Ascending aorta (tissue), 2 donors: ENCODE data around the gene ST8SIA3. TPM values are rescaled to one million over a fixed set of nuclear protein-coding genes. Genes with fewer than 3 reads are reported as not detected.

Experiments used
- DNase-seq, 2 donors: peaks; one replicate each; pipeline ENCODE4 v3.0.0-alpha.2; 2019; ENCODE audit warnings: low spot score in 2 of 2
- H3K27ac ChIP-seq, 2 donors: fragments of 200-600 bp; sonication (generic); one replicate each; pipeline ENCODE4 v1.5.1; 2016 to 2017; ENCODE audit warnings: mild to moderate bottlenecking in 1 of 2
- H3K27me3 ChIP-seq: fragments of 200-600 bp; sonication (generic); one replicate; pipeline ENCODE4 v1.5.1; 2017
- H3K36me3 ChIP-seq, 2 donors: fragments of 200-600 bp; sonication (generic); one replicate each; pipeline ENCODE4 v1.5.1; 2016
- H3K4me1 ChIP-seq, 2 donors: fragments of 200-600 bp; sonication (generic); one replicate each; pipeline ENCODE4 v1.5.1; 2016 to 2017; ENCODE audit warnings: mild to moderate bottlenecking in 1 of 2
- H3K4me3 ChIP-seq, 2 donors: fragments of 200-600 bp; sonication (generic); one replicate each; pipeline ENCODE4 v1.5.1; 2016 to 2017; ENCODE audit warnings: mild to moderate bottlenecking in 1 of 2
- H3K9me3 ChIP-seq, 2 donors: fragments of 200-600 bp; sonication (generic); one replicate each; pipeline ENCODE4 v1.5.1; 2016
- intact Hi-C: fragments of 100-400 bp; cut with DNase I; formaldehyde crosslinking; loops from one replicate; pipeline ENCODE4 v1.15.1; 2023
- total RNA-seq: library from RNA; depleted of rRNA; stranded (reverse); fragments of >200 nt; gene quantifications from one replicate; pipeline ENCODE4 v1.1.0, GENCODE V29; 2016
- TF ChIP-seq, protein P1 (sequence below), 3 experiments: fragments of 200-600 bp in 2 of 3; fragments of 450-650 bp in 1 of 3; sonication (generic) in 2 of 3; IDR thresholded peaks; one replicate each; pipeline ENCODE4 v1.5.1; 2016 to 2019; ENCODE audit warnings: antibody characterized with exemption in 3 of 3, mild to moderate bottlenecking in 1 of 3, moderate library complexity in 1 of 3

Gene ST8SIA3
- total RNA-seq, 1 donor from 2014 or later, result not detected

DNA sequence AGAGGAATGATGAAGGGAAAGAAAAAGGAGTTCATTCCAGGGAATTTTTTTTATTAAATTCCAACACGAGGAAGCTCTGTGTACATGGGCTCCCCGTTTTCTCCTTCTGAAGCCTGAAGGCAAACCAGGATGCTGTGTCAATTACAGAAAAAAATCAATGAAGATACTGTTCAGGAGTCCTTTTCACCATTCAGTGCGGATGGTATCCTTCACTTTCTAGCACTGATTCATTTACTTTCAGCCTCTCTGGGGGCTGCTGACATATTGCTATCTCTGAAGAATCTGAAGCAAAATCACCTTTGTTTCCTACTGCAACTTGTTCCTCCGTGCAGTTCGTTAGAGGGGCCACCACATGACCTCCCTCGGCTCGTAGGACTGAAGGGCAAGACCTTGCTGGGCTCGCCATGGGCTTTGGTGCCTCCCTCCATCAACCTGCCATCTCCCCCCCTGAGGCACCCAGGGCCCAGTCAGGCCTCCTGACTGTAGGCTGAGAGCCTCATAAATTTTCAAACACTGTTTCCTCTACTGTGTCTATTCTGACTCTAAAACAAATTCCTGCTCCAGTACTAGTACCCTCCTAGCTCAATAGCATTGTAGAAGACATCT is 25.5 kb upstream of the ST8SIA3 start:
- TF ChIP-seq, protein P1, sequence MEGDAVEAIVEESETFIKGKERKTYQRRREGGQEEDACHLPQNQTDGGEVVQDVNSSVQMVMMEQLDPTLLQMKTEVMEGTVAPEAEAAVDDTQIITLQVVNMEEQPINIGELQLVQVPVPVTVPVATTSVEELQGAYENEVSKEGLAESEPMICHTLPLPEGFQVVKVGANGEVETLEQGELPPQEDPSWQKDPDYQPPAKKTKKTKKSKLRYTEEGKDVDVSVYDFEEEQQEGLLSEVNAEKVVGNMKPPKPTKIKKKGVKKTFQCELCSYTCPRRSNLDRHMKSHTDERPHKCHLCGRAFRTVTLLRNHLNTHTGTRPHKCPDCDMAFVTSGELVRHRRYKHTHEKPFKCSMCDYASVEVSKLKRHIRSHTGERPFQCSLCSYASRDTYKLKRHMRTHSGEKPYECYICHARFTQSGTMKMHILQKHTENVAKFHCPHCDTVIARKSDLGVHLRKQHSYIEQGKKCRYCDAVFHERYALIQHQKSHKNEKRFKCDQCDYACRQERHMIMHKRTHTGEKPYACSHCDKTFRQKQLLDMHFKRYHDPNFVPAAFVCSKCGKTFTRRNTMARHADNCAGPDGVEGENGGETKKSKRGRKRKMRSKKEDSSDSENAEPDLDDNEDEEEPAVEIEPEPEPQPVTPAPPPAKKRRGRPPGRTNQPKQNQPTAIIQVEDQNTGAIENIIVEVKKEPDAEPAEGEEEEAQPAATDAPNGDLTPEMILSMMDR (IDR thresholded peaks at IDR 0.05), result no peak
- no peak for DNase-seq
- H3K36me3 ChIP-seq, result no peaks in the 10 kb centered on the region
- H3K27me3 ChIP-seq, result no peaks in the 10 kb centered on the region
- no peak overlapping the region for H3K27ac ChIP-seq
- H3K4me1 ChIP-seq, result no peaks in the 10 kb centered on the region
- no peak overlapping the region for H3K4me3 ChIP-seq
- no peaks in the 10 kb centered on the region for H3K9me3 ChIP-seq
- intact Hi-C loops, result no loop called here

DNA sequence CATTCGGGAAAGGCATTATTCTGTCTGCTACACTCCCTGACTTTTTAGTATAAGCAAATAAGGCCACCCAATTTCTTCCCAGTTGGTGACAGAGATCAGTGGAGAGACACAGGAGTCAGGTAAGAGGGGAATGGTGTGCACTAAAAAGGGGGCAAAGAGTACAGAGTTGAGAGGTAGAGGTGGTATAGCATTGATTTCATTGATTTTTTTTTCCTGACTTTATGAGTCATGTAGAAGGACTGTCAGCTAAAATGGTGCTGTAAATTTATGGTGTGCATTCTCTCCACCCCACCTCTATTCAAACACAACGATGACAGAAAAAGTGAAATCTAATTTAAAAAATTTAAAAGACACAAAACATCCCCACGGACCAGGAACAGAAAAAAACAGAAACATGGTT is 23.7 kb upstream of the ST8SIA3 start:
- TF ChIP-seq, protein P1 (IDR thresholded peaks at IDR 0.05), result no peak
- no peak for DNase-seq
- Histone ChIP-seq H3K4me3 (no peak overlapping the region), H3K36me3 (no peaks in the 10 kb centered on the region), H3K27me3 (no peaks in the 10 kb centered on the region), H3K27ac (no peak overlapping the region), H3K4me1 (no peaks in the 10 kb centered on the region), H3K9me3 (no peaks in the 10 kb centered on the region)
- intact Hi-C loops, result no loop called here

DNA sequence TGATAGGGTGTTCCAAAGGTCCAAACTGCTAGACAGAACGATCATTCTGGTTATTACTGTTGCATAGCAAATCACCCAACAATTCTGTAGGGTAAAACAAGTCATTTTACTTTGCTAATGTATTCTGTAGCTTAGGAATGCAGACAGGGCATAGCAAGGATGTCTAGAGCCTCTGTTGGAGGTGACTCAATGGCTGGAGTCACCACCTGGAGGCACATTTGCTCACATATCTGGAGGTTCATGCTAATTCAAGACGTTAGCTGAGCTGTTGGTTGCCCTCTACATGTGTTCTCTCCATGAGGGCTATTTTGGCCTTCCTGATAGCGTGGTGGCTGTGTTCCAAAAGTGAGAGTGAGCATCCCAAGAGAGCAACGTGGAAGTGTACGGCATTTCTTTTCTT is 22.5 kb upstream of the ST8SIA3 start:
- Histone ChIP-seq H3K36me3 (no peaks in the 10 kb centered on the region), H3K27me3 (no peaks in the 10 kb centered on the region), H3K9me3 (no peaks in the 10 kb centered on the region), H3K27ac (no peak overlapping the region), H3K4me3 (no peak overlapping the region), H3K4me1 (no peaks in the 10 kb centered on the region)
- TF ChIP-seq, protein P1 (IDR thresholded peaks at IDR 0.05), result no peak
- no peak for DNase-seq
- intact Hi-C loops, result no loop called here

DNA sequence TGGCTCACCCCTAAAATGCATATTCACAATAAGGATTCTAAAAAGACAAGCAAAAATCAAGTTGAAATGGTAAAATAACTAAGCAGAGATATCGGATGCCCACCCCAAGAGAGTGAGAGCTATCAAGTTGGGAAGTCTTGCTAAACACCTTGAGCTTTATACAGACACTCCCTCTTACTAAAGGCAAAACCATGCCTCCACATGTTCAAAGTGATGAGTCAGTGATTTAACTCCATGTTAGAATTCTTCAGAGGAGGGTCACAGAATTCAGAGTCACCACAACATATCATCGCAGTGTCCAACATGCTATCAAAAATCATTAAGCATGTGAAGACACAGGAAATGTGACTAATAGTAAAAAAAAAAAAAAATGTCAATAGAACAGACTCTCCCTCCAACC is 20.6 kb upstream of the ST8SIA3 start:
- no peak for DNase-seq
- intact Hi-C loops, result no loop called here
- H3K36me3 ChIP-seq, result no peaks in the 10 kb centered on the region

DNA sequence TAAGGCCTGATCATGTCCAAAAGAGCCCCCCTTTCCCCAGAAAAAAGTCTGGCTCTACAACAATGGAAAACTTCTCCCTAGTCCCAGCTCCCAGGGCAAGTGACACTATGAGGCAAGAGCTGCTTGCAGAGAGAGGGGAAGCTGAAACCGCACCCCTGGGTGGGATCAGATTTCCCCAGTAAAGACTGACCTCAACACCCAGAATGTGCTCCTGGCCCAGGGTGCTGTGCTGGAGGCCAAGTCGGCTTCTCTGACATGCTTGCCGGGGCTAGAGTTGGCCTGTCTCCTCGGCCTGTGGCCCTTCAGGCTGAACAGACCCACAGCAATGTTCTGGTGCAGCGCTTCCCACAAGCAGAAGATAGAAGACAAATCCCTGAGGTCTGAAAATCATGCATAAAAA is 18.4 kb upstream of the ST8SIA3 start:
- Histone ChIP-seq H3K27me3 (no peaks in the 10 kb centered on the region), H3K9me3 (no peaks in the 10 kb centered on the region), H3K4me1 (no peaks in the 10 kb centered on the region), H3K4me3 (no peak overlapping the region), H3K27ac (no peak overlapping the region), H3K36me3 (no peaks in the 10 kb centered on the region)
- intact Hi-C loops, result no loop called here
- DNase-seq, result no peak
- TF ChIP-seq, protein P1 (IDR thresholded peaks at IDR 0.05), result no peak

More for the DNA sequence above, 20.6 kb upstream of the ST8SIA3 start:
- H3K27ac ChIP-seq, result no peak overlapping the region
- H3K27me3 ChIP-seq, result no peaks in the 10 kb centered on the region
- TF ChIP-seq, protein P1 (IDR thresholded peaks at IDR 0.05), result no peak
- no peaks in the 10 kb centered on the region for H3K4me1 ChIP-seq
- no peak overlapping the region for H3K4me3 ChIP-seq
- H3K9me3 ChIP-seq, result no peaks in the 10 kb centered on the region

DNA sequence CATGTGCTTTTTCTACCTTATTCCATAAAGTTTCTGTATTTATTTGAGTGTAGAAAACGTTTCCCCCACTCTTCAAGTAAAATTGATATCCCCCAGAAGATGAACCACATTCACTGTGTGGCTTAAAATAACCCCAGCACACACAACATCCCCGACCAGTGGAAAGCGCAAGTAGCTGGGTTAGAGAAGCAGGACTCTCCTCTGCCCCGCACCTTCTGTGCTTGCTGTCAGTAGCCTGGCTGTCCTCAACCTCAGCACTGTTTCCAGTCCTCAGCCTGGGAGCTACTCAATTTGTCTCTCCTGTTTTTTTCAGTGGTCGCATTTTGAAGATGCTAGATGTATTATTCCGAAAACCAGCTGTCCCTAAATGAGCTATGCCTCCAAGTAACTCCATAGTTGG is 18.0 kb upstream of the ST8SIA3 start:
- no peak overlapping the region for H3K27ac ChIP-seq
- no peaks in the 10 kb centered on the region for H3K36me3 ChIP-seq
- intact Hi-C loops, result no loop called here
- H3K27me3 ChIP-seq, result no peaks in the 10 kb centered on the region
- no peak overlapping the region for H3K4me3 ChIP-seq
- DNase-seq, result no peak
- H3K9me3 ChIP-seq, result no peaks in the 10 kb centered on the region
- no peaks in the 10 kb centered on the region for H3K4me1 ChIP-seq
- TF ChIP-seq, protein P1 (IDR thresholded peaks at IDR 0.05), result no peak
